Measurements from ENCODE around the gene HBZ.
"Not testable (repeated sequence)": the region's sequence is repeated elsewhere in the genome, so short reads cannot be mapped to it uniquely, and the experiment has no call there.

The HBZ gene

DNA sequence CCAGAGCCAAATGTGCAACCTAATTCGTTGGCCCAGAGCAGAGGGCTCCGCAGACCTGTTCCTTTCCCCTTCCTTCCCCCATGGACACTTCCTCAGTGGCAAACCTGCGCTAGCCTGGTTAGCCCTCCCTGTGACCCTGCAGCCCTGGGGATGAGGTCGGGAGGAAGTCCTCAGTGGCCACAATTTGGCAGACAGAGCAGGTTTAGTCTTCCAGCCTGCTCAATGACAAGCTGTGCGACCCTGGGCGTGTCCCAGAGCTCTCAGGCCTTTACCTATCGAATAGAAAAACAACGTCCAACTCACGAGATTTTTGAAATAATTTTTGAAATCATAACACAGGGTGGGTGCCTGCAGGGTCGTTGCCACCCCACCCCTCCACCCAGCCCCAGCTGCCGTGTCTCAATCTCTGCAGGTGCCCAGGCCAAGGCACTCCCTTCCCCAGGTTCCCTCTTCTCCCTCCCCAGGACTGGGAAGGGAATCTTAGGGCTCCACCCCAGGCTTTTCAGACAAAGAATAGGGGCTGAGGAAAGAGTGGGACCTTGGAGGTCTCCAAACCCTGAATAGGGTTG lies 14.8 kb downstream of the HBZ start:
- no peak for DNase-seq
- Mint-ChIP-seq H3K4me1 (peaks cover 30% of the 10 kb centered on the region), H3K4me3 (no peak overlapping the region), H3K27ac (no peak overlapping the region), H3K9me3 (no peaks in the 10 kb centered on the region), H3K27me3 (peaks cover 81% of the 10 kb centered on the region)
- no peak for ATAC-seq

DNA sequence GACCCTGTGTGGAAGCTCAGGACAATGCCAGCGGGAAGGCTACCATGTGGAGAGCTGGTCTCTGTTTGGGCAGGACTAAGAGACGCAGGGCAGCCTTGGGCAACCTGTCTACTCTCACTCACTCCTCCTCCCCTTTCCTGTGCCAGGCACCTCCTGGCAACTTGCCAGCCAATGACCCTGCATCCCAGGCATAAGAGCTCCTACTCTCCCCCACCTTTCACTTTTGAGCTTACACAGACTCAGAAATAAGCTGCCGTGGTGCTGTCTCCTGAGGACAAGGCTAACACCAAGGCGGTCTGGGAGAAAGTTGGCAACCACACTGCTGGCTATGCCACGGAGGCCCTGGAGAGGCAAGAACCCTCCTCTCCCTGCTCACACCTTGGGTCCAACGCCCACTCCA lies 16.0 kb downstream of the HBZ start:
- Mint-ChIP-seq H3K27ac (no peak overlapping the region), H3K27me3 (peaks cover 77% of the 10 kb centered on the region), H3K4me1 (peaks cover 32% of the 10 kb centered on the region), H3K4me3 (no peak overlapping the region), H3K9me3 (no peaks in the 10 kb centered on the region)
- ATAC-seq (no peak), DNase-seq (no peak)

DNA sequence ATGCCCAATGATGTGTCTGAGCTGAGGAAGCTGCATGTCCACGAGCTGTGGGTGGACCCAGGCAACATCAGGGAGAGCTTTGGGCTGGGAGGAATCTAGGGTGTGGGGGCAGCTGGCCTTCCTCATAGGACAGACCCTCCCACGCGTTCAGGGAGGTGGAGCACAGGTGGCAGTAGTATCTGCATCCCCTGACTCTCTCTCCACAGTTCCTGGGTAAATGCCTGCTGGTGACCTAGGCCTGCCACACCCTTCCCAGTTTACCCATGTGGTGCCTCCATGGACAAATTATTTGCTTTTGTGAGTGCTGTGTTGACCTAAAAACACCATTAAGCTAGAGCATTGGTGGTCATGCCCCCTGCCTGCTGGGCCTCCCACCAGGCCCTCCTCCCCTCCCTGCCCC lies 16.6 kb downstream of the HBZ start:
- H3K27me3 Mint-ChIP-seq, result peaks cover 83% of the 10 kb centered on the region

DNA sequence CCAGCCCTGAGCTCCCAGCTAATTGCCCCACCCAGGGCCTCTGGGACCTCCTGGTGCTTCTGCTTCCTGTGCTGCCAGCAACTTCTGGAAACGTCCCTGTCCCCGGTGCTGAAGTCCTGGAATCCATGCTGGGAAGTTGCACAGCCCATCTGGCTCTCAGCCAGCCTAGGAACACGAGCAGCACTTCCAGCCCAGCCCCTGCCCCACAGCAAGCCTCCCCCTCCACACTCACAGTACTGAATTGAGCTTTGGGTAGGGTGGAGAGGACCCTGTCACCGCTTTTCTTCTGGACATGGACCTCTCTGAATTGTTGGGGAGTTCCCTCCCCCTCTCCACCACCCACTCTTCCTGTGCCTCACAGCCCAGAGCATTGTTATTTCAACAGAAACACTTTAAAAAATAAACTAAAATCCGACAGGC lies 17.7 kb downstream of the HBZ start:
- not testable (repeated sequence) for H3K9me3 Mint-ChIP-seq, H3K4me3 Mint-ChIP-seq, H3K27ac Mint-ChIP-seq, ATAC-seq, DNase-seq
- peaks cover 48% of the 10 kb centered on the region for H3K4me1 Mint-ChIP-seq
- peaks cover 92% of the 10 kb centered on the region for H3K27me3 Mint-ChIP-seq

More for the DNA sequence above, 16.6 kb downstream of the HBZ start:
- ATAC-seq (no peak), DNase-seq (no peak)
- no peaks in the 10 kb centered on the region for H3K9me3 Mint-ChIP-seq
- peaks cover 38% of the 10 kb centered on the region for H3K4me1 Mint-ChIP-seq
- H3K27ac Mint-ChIP-seq, result no peak overlapping the region
- H3K4me3 Mint-ChIP-seq, result no peak overlapping the region

DNA sequence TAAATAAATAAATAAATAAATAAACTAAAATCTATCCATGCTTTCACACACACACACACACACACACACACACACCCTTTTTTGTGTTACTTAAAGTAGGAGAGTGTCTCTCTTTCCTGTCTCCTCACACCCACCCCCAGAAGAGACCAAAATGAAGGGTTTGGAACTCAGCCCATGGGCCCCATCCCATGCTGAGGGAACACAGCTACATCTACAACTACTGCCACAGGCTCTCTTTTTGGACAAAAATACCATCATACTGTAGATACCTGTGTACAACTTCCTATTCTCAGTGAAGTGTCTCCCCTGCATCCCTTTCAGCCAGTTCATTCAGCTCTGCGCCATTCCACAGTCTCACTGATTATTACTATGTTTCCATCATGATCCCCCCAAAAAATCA lies 18.3 kb downstream of the HBZ start:
- H3K27me3 Mint-ChIP-seq, result peaks cover 92% of the 10 kb centered on the region
- H3K27ac Mint-ChIP-seq, result no peak overlapping the region
- no peak for DNase-seq
- H3K4me3 Mint-ChIP-seq, result no peak overlapping the region
- no peaks in the 10 kb centered on the region for H3K9me3 Mint-ChIP-seq
- H3K4me1 Mint-ChIP-seq, result peaks cover 43% of the 10 kb centered on the region
- ATAC-seq, result no peak

DNA sequence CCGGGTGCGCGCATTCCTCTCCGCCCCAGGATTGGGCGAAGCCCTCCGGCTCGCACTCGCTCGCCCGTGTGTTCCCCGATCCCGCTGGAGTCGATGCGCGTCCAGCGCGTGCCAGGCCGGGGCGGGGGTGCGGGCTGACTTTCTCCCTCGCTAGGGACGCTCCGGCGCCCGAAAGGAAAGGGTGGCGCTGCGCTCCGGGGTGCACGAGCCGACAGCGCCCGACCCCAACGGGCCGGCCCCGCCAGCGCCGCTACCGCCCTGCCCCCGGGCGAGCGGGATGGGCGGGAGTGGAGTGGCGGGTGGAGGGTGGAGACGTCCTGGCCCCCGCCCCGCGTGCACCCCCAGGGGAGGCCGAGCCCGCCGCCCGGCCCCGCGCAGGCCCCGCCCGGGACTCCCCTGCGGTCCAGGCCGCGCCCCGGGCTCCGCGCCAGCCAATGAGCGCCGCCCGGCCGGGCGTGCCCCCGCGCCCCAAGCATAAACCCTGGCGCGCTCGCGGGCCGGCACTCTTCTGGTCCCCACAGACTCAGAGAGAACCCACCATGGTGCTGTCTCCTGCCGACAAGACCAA lies 20.0 kb downstream of the HBZ start, which contains the start of gene HBA2:
TSS of gene HBA2 (plus strand) at position 503 of the 568 bp plus-strand sequence. CDS start at position 540, 37 bp downstream.
- H3K9me3 Mint-ChIP-seq, DNase-seq: not testable (repeated sequence)
- Mint-ChIP-seq H3K4me1 (peaks cover 37% of the 10 kb centered on the region), H3K27me3 (peaks cover 83% of the 10 kb centered on the region), H3K4me3 (peak within 1 kb of the TSS; percentile 56 to 63), H3K27ac (peak within 1 kb of the TSS in 1 of 2 donors; percentile 34)
- peak; percentile 54 for ATAC-seq

DNA sequence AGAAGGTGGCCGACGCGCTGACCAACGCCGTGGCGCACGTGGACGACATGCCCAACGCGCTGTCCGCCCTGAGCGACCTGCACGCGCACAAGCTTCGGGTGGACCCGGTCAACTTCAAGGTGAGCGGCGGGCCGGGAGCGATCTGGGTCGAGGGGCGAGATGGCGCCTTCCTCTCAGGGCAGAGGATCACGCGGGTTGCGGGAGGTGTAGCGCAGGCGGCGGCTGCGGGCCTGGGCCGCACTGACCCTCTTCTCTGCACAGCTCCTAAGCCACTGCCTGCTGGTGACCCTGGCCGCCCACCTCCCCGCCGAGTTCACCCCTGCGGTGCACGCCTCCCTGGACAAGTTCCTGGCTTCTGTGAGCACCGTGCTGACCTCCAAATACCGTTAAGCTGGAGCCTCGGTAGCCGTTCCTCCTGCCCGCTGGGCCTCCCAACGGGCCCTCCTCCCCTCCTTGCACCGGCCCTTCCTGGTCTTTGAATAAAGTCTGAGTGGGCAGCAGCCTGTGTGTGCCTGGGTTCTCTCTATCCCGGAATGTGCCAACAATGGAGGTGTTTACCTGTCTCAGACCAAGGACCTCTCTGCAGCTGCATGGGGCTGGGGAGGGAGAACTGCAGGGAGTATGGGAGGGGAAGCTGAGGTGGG lies 20.9 kb downstream of the HBZ start:
- not testable (repeated sequence) for H3K9me3 Mint-ChIP-seq, ATAC-seq, DNase-seq, H3K27ac Mint-ChIP-seq
- Mint-ChIP-seq H3K4me1 (peaks cover 44% of the 10 kb centered on the region), H3K27me3 (peaks cover 83% of the 10 kb centered on the region), H3K4me3 (peak overlapping the region; percentile 56 to 63)

DNA sequence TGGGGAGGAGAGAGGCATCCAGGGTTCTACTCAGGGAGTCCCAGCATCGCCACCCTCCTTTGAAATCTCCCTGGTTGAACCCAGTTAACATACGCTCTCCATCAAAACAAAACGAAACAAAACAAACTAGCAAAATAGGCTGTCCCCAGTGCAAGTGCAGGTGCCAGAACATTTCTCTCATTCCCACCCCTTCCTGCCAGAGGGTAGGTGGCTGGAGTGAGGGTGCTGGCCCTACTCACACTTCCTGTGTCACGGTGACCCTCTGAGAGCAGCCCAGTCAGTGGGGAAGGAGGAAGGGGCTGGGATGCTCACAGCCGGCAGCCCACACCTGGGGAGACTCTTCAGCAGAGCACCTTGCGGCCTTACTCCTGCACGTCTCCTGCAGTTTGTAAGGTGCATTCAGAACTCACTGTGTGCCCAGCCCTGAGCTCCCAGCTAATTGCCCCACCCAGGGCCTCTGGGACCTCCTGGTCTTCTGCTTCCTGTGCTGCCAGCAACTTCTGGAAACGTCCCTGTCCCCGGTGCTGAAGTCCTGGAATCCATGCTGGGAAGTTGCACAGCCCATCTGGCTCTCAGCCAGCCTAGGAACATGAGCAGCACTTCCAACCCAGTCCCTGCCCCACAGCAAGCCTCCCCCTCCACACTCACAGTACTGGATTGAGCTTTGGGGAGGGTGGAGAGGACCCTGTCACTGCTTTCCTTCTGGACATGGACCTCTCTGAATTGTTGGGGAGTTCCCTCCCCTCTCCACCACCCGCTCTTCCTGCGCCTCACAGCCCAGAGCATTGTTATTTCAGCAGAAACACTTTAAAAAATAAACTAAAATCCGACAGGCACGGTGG lies 21.7 kb downstream of the HBZ start:
- Mint-ChIP-seq H3K4me1 (peaks cover 44% of the 10 kb centered on the region), H3K27me3 (peaks cover 79% of the 10 kb centered on the region)
- H3K9me3 Mint-ChIP-seq, ATAC-seq, H3K27ac Mint-ChIP-seq, H3K4me3 Mint-ChIP-seq, DNase-seq: not testable (repeated sequence)

DNA sequence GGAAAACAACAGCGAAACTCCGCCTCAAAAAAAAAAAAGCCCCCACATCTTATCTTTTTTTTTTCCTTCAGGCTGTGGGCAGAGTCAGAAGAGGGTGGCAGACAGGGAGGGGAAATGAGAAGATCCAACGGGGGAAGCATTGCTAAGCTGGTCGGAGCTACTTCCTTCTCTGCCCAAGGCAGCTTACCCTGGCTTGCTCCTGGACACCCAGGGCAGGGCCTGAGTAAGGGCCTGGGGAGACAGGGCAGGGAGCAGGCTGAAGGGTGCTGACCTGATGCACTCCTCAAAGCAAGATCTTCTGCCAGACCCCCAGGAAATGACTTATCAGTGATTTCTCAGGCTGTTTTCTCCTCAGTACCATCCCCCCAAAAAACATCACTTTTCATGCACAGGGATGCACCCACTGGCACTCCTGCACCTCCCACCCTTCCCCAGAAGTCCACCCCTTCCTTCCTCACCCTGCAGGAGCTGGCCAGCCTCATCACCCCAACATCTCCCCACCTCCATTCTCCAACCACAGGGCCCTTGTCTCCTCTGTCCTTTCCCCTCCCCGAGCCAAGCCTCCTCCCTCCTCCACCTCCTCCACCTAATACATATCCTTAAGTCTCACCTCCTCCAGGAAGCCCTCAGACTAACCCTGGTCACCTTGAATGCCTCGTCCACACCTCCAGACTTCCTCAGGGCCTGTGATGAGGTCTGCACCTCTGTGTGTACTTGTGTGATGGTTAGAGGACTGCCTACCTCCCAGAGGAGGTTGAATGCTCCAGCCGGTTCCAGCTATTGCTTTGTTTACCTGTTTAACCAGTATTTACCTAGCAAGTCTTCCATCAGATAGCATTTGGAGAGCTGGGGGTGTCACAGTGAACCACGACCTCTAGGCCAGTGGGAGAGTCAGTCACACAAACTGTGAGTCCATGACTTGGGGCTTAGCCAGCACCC lies 22.8 kb downstream of the HBZ start:
- Mint-ChIP-seq H3K27me3 (peaks cover 68% of the 10 kb centered on the region), H3K4me1 (peaks cover 44% of the 10 kb centered on the region), H3K9me3 (no peaks in the 10 kb centered on the region), H3K4me3 (no peak overlapping the region), H3K27ac (no peak overlapping the region)
- ATAC-seq, result no peak
- DNase-seq, result no peak

DNA sequence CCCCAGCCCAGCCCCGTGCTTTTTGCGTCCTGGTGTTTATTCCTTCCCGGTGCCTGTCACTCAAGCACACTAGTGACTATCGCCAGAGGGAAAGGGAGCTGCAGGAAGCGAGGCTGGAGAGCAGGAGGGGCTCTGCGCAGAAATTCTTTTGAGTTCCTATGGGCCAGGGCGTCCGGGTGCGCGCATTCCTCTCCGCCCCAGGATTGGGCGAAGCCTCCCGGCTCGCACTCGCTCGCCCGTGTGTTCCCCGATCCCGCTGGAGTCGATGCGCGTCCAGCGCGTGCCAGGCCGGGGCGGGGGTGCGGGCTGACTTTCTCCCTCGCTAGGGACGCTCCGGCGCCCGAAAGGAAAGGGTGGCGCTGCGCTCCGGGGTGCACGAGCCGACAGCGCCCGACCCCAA lies 23.6 kb downstream of the HBZ start:
- not testable (repeated sequence) for ATAC-seq, DNase-seq, H3K27ac Mint-ChIP-seq, H3K9me3 Mint-ChIP-seq
- H3K4me1 Mint-ChIP-seq, result peaks cover 37% of the 10 kb centered on the region
- H3K4me3 Mint-ChIP-seq, result peak overlapping the region in 1 of 2 donors; percentile 24
- peaks cover 61% of the 10 kb centered on the region for H3K27me3 Mint-ChIP-seq

DNA sequence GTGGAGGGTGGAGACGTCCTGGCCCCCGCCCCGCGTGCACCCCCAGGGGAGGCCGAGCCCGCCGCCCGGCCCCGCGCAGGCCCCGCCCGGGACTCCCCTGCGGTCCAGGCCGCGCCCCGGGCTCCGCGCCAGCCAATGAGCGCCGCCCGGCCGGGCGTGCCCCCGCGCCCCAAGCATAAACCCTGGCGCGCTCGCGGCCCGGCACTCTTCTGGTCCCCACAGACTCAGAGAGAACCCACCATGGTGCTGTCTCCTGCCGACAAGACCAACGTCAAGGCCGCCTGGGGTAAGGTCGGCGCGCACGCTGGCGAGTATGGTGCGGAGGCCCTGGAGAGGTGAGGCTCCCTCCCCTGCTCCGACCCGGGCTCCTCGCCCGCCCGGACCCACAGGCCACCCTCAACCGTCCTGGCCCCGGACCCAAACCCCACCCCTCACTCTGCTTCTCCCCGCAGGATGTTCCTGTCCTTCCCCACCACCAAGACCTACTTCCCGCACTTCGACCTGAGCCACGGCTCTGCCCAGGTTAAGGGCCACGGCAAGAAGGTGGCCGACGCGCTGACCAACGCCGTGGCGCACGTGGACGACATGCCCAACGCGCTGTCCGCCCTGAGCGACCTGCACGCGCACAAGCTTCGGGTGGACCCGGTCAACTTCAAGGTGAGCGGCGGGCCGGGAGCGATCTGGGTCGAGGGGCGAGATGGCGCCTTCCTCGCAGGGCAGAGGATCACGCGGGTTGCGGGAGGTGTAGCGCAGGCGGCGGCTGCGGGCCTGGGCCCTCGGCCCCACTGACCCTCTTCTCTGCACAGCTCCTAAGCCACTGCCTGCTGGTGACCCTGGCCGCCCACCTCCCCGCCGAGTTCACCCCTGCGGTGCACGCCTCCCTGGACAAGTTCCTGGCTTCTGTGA lies 24.3 kb downstream of the HBZ start, which contains the start of gene HBA1:
TSS of gene HBA1 (plus strand) at position 204 of the 906 bp plus-strand sequence. CDS start at position 241, 37 bp downstream.
- Mint-ChIP-seq H3K4me1 (peaks cover 37% of the 10 kb centered on the region), H3K4me3 (peak within 1 kb of the TSS; percentile 19 to 24), H3K27ac (peak within 1 kb of the TSS in 1 of 2 donors; percentile 63), H3K27me3 (peaks cover 53% of the 10 kb centered on the region)
- DNase-seq, H3K9me3 Mint-ChIP-seq: not testable (repeated sequence)
- peak; percentile 32 for ATAC-seq

DNA sequence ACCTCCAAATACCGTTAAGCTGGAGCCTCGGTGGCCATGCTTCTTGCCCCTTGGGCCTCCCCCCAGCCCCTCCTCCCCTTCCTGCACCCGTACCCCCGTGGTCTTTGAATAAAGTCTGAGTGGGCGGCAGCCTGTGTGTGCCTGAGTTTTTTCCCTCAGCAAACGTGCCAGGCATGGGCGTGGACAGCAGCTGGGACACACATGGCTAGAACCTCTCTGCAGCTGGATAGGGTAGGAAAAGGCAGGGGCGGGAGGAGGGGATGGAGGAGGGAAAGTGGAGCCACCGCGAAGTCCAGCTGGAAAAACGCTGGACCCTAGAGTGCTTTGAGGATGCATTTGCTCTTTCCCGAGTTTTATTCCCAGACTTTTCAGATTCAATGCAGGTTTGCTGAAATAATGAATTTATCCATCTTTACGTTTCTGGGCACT lies 25.0 kb downstream of the HBZ start:
- no peak for ATAC-seq
- peak overlapping the region in 1 of 2 donors; percentile 63 for H3K27ac Mint-ChIP-seq
- H3K27me3 Mint-ChIP-seq, result peaks cover 49% of the 10 kb centered on the region
- peak overlapping the region; percentile 22 to 24 for H3K4me3 Mint-ChIP-seq
- no peak for DNase-seq
- H3K4me1 Mint-ChIP-seq, result peaks cover 37% of the 10 kb centered on the region
- no peaks in the 10 kb centered on the region for H3K9me3 Mint-ChIP-seq

DNA sequence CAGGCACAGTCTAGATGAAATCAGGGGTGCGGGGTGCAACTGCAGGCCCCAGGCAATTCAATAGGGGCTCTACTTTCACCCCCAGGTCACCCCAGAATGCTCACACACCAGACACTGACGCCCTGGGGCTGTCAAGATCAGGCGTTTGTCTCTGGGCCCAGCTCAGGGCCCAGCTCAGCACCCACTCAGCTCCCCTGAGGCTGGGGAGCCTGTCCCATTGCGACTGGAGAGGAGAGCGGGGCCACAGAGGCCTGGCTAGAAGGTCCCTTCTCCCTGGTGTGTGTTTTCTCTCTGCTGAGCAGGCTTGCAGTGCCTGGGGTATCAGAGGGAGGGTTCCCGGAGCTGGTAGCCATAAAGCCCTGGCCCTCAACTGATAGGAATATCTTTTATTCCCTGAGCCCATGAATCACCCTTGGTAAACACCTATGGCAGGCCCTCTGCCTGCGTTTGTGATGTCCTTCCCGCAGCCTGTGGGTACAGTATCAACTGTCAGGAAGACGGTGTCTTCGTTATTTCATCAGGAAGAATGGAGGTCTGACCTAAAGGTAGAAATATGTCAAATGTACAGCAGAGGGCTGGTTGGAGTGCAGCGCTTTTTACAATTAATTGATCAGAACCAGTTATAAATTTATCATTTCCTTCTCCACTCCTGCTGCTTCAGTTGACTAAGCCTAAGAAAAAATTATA lies 25.7 kb downstream of the HBZ start:
- H3K27me3 Mint-ChIP-seq, result peaks cover 48% of the 10 kb centered on the region
- no peak for ATAC-seq
- no peak overlapping the region for H3K27ac Mint-ChIP-seq
- H3K4me3 Mint-ChIP-seq, result peak overlapping the region in 1 of 2 donors; percentile 22
- DNase-seq, result no peak
- peaks cover 37% of the 10 kb centered on the region for H3K4me1 Mint-ChIP-seq
- H3K9me3 Mint-ChIP-seq, result no peaks in the 10 kb centered on the region
